ENCODE data around the gene FTL. TPM values are rescaled to one million over a fixed set of nuclear protein-coding genes. Genes with fewer than 3 reads are reported as not detected.

FTL gene
- total RNA-seq, 1 donor from 2014 or later = 963 TPM

DNA sequence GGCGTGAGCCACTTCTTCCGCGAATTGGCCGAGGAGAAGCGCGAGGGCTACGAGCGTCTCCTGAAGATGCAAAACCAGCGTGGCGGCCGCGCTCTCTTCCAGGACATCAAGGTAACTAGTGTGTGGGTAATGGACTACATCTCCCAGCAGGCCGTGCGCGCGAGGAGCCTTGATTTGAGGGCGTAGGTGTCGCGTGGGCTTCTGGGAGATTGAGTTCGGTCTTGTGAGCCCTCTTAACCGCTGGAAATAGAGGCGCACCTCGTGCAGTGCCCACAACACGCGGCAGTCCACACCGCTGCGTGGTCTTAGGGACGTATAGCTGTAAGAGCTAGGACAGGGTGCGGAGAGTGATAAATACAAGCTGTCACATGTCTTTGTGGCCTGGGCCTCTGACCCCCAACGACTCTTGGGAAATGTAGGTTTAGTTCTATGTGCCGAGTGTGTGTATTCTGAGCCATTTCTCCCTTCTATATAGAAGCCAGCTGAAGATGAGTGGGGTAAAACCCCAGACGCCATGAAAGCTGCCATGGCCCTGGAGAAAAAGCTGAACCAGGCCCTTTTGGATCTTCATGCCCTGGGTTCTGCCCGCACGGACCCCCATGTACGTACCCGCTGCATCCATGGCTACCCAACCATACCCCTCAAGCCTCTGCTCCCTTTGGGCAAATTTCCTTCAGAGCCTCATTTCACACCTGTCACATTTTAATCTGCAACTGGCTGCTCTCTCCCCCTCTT lies 864 bp downstream of the FTL start:
- DNase-seq (ENCODE audit: low read depth, low spot score) = no peak

DNA sequence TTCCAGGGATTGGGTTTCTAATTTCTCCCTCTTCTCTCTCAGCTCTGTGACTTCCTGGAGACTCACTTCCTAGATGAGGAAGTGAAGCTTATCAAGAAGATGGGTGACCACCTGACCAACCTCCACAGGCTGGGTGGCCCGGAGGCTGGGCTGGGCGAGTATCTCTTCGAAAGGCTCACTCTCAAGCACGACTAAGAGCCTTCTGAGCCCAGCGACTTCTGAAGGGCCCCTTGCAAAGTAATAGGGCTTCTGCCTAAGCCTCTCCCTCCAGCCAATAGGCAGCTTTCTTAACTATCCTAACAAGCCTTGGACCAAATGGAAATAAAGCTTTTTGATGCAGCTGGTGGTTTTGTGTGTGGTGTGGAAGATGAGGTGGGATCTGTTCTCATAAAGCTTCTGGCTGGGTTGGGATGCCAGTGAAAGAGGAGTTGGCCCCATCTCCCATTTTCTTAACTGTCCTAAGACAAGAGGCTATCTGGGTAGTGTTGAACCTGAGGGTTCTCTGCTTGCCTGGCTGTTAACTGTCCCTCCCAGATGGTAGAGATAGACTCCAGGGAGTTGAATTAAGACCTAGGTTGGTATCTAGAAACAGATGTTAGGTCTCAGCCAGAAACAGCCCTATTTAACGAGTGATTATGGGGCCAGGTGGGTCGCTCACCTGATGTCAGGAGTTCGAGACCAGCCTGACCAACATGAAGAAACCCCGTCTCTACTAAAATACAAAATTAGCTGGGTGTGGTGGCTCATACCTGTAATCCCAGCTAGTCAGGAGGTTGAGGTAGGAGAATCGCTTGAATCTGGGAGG lies 1.6 kb downstream of the FTL start:
- DNase-seq (ENCODE audit: low read depth, low spot score) = no peak

DNA sequence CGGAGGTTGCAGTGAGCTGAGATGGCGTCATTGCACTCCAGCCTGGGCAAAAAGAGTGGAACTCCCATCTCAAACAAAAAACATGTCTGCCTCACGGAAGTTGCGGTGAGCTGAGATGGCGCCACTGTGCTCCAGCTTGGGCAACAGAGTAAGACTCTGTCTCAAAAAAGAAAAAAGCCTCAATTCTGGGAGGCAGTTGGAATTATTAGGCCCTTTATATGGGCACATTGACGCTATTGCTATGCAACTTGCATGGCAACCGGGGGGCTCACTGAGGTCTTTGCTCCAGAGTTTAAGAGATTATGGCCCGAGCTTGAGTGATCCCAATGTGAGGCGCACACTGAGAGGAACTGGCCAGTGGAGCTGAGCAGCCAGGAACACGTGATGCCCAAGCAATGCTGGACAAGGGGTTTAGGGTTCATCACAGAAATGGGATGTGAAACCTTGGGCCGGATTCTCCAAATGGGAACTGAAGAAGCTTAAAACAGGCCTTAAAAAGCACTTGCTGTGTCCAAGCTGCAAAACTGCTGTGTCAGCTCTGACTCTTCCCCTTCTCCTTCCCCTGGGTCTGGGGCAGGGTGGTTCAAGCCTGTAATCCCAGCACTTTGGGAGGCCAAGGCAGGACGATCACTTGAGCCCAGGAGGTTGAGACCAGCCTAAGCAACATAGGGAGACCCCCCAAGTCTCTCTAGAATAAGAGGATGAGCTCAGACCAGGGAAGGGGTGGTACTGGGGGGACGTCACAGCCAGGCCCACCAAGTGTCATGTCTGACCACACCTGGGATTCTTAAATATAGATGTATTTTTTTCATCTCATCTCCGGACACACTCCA lies 2.5 kb downstream of the FTL start:
- no peak for DNase-seq (ENCODE audit: low read depth, low spot score)

DNA sequence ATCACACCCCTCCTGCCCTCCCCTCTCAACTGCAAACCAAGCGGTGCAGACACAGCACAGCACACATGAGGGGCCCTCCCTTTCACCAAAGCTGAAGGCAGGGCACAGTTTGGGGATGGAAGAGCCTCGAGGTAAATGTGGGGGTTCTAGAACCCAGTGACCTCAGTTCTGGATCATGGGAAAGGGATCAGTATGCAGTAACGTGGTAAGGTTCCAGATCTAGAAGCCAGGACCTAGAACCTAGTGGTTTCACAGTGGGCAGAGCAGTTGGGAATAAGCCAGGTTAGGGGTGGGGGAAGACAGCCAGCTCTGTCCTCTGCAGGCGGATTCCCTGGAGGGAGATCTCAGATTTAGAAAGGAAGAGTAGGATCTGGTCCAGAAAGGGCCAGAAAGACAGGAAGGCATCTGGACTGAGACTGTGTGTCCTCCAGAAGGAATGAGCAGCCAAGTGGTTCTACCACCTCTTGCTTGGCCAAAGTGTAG lies 3.1 kb downstream of the FTL start:
- no peak for DNase-seq (ENCODE audit: low read depth, low spot score)

DNA sequence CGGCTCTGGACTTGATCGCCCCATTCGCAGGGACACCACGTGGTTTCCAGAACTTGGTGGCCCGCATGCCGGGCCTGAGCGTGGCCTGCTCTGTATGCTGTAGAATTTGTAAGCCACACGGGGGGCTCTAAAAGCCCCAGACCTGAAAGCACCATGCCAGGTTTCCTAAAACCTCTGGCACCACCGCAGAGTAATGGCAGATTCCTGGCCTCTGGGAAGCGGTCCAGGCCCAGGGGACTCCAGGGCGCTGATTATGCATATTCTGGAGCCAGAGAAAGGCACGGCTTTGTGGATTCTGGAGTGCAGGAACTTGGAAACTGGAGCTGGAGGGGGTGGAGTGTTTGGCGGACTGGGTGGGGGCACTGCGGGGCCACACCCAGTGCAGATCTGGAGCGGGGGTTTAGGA lies 3.7 kb downstream of the FTL start:
- DNase-seq (ENCODE audit: low read depth, low spot score) = no peak

DNA sequence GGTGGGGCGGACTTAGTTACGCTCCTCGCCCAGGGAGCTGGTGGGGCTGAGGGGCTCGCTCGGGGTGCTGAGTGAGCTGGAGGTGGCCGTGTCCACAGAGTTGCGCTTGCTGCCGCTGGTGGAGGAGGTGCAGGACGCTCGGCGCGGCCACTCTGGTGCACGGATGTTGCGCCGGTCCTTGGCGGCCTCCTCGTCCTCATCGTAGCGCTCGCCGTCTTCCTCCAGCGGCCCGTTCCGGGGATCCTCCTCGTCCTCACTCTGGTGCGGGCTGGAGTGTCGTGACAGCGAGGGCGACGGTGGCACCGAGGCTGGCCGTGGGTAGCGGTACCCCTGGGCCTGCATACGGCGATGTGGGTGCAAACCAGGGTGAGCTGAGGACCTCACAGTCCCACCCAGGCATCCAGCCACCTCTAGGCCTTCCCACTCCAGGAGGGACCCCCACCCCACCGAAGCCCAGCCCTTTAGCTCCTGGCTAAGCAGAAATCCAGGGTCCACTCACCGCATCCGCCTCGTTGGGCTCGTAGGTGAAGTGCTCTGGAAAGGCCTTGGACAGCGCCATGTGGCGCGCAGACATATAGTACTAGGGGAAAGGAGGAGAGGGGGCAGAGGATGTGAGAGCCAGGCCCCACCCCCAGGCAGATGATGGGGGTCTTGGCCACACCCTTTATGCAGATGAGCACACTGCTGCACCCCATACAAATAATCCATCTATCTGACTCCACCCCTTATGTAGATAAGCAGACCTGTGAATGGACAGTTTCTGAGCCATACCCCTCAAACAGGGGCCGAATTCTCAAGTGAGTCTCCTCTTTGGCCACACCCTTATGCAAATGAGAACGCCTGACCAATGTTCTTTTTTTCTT lies 4.4 kb downstream of the FTL start:
- DNase-seq (ENCODE audit: low read depth, low spot score) = no peak

DNA sequence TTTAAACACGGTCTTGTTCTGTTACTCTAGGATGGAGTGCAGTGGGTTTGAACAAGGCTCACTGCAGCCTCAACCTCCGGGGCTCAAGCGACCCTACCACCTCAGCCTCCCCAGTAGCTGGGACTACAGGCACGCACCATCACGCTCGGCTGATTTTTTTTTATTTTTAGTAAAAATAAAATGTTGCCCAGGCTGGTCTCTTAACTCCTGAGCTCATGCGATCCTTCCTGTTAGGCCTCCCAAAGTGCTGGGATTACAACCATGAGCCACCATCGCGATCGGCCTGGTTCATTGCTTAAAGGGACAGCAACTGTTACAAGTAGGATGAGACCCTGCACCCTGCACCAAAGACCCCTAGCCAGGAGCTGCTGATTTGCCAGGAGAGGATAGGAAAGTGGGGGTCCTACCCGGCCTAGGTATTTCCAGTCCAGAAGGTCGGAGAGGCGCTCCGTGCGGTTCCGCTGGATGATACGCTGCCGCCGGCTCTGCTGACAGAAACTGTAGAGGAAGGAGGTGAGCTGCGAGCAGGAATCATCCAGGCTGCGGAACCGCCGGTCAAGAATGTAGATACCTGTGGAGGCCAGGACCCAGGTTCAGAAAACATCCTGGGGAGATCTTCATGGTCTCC lies 5.1 kb downstream of the FTL start:
- no peak for DNase-seq (ENCODE audit: low read depth, low spot score)

DNA sequence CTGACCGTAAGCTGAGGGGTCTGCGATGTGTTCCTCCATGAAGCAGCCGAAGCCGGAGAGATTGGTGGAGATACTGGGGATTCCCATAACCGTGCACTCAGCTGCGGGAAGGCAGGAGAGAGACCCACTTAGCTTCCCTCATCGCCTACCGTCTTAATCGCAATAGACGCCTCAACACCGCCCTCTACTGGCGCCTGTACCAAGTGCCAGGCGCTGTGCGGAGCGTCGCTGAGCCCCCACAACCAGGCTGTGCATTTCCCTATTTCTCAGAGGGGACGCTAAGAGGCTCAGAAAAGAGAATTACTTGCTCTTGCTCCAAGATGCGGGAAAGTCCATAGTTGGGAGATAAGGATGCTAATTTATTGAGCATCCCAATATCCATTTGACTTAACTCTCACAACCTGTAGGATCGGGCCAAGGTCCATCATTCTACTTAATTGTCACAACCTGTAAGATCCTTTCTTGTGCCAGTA lies 5.8 kb downstream of the FTL start:
- DNase-seq (ENCODE audit: low read depth, low spot score) = no peak

DNA sequence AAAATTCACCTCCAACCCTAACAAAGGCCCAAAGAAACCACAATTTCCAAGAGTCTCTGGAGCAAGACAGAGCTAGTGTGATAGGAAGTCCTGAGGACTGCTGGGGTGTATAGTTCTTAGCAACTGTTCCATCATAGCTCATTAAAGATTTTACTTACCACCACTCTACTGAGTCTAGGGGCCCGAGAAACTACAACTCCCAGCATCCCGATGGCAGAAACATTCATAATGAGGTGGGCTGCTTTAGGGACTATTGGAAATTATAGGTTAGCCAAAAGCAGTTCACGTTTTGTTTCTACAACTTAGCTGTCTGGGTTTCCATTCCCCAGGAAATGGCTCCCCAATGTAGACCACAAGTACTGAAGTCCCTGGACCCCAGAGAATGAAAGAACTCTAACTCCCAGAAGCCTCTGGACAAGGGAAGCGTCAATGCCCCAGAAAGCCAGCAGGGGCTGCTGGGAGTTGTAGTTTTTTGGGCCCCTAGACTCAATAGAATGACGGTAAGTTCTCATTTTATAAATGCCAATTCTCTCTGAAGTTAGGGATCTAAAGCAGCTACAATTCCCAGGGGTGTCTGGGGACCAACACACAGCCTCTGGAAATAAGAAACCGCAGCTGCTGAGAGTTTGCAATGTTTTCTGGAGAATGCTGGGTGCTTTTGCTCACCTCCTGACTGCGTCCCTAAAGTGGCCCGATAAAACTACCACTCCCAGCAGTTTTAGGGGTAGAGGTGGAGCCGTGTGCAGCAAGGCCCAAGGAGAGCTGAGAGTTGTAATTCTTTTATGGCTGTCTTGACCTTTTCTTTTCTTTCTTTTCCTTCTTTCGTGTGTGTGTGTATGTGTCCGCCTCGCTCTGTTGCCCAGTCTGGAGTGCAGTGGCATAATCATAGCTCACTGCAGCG lies 11.1 kb downstream of the FTL start:
- no peak for DNase-seq (ENCODE audit: low read depth, low spot score)

DNA sequence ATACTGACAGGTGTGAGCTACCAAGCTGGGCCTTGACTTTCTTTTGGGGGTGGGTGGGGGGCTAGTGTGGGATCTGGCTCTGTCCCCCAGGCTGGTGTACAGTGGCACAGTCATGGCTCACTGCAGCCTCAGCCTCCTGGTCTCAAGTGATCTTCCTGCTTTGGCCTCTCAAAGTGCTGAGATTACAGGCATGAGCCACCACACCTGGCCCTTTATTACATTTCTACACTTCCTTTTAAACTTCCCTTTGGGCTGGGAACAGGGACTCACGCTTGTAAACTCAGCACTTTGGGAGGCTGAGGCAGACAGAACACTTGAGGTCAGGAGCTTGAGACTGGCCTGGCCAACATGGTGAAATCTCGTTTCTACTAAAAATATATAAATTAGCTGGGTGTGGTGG lies 12.0 kb downstream of the FTL start:
- no peak for DNase-seq (ENCODE audit: low read depth, low spot score)

DNA sequence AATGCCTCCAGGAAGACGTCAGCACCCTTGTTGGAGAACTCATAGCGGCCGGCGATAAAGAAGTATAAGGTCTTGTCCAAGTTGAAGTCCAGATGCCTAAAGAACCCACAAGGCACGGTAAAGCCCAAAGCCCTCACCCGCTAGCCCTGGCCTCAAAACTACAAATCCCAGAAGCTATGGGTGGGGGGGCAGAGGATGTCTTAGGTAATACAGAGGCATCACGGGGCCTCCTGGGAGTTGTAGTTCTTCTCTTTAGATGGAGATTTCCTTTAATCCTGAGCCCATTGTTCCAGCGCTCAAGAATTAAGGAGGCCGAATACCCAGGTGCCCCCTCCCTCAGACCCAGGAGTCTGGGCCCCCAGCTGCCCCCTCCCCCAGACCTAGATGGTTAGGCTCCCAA lies 17.2 kb downstream of the FTL start:
- no peak for DNase-seq (ENCODE audit: low read depth, low spot score)

DNA sequence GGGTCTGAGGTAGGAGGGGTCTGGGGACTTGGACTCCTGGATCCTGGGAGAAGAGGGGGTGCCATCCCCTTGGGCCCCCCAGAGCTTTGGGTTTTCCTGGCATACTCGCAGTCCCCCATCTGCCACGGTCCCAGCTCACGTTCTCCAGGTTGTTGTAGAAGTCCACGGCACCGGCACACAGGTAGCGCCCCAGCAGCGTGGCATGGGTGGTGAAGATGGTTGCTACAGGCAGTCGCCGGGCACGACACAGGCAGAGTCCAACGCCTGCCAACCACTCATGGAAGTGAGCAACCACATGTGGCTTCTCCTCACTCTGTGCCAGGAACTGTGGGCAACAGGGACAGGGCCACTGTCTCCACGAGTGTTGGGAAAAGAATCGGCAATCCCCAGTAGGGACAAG lies 20.6 kb downstream of the FTL start:
- DNase-seq (ENCODE audit: low read depth, low spot score) = no peak

DNA sequence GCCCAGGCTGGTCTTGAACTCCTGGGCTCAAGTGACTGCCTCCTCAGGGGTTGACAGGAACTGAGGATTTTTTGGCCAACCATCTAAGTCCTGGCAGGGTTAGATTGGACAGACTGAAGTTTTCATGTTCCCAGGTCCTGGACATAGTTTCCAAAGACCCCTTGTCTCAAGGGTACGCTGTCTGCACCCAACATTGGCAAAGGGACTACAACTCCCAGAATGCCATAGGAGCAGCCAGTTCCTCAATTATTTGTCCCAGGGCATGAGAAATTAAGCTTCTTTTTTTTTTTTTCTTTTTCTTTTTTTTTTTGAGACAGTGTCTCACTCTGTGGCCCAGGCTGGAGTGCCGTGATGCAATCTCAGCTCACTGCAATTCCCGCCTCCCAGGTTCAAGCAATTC lies 21.1 kb downstream of the FTL start:
- DNase-seq (ENCODE audit: low read depth, low spot score) = no peak

DNA sequence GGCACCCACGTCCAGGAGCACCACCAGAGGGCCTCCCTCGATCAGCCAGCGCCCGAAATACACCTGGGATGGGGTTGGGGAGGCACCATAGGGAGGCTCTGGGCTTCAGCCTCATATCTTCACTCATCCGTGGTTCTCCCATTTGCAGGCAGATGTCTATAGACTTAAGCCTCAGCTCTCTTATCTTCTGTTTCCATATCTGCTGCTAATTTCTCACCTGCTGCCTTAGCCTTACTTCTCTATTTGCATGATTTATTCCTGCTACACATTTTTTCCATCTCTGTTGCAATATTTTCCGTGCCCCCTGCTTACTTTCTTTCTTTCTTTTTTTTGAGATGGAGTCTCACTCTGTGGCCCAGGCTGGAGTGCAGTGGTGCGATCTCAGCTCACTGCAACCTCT lies 22.2 kb downstream of the FTL start:
- DNase-seq (ENCODE audit: low read depth, low spot score) = no peak

DNA sequence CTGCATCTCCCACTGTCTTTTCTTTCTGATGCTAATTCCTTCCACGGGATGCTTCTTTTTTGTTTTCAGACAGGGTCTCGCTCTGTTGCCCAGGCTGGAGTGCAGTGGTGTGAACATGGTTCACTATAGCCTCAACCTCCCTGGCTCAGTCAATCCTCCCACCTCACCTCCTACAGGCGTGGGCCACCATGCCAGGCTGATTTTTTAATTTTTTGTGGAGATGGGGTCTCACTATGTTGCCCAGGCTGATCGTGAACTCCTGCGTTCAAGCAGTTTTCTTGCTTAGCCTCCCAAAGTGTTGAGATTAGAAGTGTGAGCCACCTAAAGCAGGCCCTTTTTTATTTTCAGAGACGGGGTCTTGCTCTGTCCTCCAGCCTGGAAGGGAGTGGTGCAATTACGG lies 23.2 kb downstream of the FTL start:
- no peak for DNase-seq (ENCODE audit: low read depth, low spot score)

DNA sequence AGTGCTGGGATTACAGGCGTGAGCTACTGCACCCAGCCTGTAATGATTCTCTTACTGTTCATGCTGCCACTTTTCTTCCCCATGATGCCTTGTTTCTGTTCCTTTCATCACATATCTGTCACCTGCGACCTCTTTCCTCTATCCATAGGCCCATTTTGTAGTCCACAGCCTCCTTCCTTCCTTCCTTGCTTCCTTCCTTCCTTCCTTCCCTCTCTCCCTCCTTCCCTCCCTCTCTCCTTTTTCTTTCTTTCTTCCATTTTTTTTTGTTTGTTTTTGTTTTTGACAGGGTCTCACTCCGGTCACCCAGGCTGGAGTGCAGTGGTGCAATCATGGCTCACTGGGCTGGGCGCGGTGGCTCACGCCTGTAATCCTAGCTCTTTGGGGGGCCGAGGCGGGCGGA lies 23.8 kb downstream of the FTL start:
- DNase-seq (ENCODE audit: low read depth, low spot score) = no peak

DNA sequence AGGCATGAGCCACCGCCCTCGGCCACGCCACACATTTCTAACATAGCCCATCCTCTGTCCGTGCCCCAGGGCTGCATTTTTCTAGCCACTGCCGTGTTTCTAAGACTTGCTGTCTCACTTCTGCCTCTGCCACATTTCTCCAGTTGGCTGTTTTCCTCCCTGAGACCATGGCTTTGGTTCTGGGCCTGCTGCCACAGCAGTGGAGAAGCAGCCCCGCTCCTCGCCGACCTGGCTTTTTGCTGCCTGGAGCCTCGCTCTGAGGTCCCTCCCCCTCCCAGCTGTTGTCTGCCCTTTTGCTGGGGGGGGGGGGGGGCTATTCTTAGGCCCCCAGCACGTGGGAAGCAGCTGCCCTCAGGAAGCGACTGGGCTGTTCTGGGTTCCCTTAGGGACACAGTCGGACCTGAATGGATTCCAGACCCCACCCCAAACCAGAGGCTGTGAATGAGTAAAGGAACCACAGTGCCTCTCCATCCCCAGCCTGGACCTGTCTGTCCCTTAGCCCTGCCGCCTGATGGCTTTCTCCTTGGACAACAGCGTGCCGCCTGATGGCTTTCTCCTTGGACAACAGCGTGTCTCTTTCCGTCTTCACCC lies 24.7 kb downstream of the FTL start:
- no peak for DNase-seq (ENCODE audit: low read depth, low spot score)

DNA sequence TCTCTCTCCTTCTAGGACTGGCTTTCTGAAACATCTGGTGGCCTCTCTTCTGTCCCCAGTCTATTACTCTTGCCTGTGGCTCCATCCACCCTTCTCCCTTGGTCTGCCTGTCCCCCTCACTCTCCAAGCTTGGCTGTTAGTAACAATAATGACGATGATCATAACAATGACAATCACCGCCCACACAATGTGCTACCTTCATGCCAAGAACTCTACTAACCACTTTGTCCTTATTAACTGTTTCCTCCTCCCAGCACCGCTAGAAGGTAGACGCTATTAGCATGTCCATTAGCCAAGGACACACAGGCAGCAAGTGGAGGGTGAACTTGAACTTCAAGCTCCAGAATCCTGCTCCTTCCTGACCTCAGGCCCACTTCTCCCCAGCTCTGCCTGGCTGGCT lies 25.3 kb downstream of the FTL start:
- no peak for DNase-seq (ENCODE audit: low read depth, low spot score)

DNA sequence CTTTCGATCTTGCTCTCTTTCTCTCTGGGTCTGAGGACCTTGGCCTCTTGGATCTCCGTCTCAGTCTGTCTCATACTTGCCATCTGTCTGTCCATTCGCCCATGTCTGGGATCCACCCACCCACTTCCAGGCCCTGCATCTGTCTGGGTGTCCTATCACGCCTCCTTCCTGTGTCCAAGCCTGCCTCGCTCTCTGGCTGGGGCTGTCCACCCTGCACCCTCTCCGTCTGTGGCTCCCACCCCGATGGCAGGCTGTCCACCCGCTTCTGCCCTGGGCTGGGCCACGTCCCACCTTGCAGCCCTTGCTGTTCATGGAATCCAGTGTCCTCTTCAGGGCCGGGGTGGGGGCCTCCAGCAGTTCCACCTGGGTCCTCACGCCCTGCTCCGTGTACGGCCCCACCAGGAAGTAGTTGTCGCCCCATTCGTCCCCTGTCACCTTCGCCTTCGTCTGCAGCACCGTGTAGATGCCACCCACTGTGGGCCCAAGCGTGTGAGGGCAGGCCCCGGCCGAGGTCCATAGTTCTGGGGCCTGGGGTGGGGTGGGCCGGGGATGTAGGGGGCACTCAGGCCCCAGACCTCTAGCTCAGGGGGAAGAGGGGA lies 26.0 kb downstream of the FTL start:
- no peak for DNase-seq (ENCODE audit: low read depth, low spot score)
